Central memory CD4-positive, alpha-beta T cell (primary cell): Measurements from ENCODE around the gene PARP12.

Source experiments
- DNase-seq: peaks from one replicate; pipeline ENCODE4 v3.0.0; 2022

Gene PARP12

GRCh38 chr7:140034421-140034820 is 28.3 kb downstream of the PARP12 start:
- no peak for DNase-seq

DNA sequence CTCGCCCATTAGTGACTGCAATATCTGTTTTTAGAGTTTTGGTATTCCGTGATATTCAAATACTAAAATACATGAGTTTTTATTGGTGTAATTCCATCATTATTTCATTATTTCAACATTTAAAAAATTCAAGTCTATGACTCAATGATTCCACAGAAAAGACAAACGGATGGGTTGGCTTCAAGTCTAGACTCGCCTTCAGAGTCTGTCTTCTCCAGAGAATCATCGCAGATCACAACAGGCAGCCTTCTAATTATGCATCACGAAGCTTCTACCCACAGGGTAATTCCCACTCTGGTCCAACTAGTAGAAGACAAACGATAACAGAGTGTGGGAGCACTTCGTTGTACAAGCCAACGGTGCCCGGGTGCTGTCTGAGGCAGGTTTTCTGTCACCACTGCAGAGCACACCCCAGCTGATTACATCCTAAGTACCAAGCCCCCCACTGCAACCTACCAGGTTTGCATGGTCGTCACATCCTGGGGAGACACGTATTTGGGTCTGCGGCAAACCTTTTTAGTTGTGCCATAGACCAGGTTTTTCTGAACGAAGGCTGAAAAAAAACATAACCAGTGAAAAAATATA is 28.9 kb downstream of the PARP12 start:
- DNase-seq, result no peak

- DNase-seq, result no peak
Observed at GRCh38 chr7:140033036-140033435, 29.7 kb downstream of the PARP12 start.

- DNase-seq, result no peak
Observed at GRCh38 chr7:140031364-140031763, 31.4 kb downstream of the PARP12 start.

DNA sequence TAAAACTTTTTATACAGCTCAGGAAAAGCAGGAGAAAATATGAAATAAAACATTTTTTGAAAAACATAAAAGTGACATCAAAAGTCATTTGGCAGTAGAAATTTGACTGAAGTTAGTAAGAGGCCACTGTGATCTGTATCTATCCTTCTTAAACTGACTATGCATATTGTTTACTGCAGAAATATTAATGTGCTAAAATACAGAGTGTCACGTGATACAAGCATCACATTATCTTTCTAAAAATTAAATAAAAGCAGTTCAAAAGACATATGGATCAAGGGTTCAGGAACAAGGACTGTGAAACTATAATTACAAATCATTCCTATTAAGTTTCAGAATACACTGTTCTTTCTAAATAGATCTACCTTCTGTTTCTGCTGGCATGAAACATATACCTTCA is 33.7 kb downstream of the PARP12 start:
- DNase-seq, result no peak

- no peak for DNase-seq
Observed at GRCh38 chr7:140028311-140028710, 34.4 kb downstream of the PARP12 start.

- no peak for DNase-seq
Observed at GRCh38 chr7:140027858-140028257, 34.9 kb downstream of the PARP12 start.

- no peak for DNase-seq
Observed at GRCh38 chr7:140026935-140027334, 35.8 kb downstream of the PARP12 start.

- no peak for DNase-seq
Observed at GRCh38 chr7:140025814-140026433, 36.8 kb downstream of the PARP12 start.

DNA sequence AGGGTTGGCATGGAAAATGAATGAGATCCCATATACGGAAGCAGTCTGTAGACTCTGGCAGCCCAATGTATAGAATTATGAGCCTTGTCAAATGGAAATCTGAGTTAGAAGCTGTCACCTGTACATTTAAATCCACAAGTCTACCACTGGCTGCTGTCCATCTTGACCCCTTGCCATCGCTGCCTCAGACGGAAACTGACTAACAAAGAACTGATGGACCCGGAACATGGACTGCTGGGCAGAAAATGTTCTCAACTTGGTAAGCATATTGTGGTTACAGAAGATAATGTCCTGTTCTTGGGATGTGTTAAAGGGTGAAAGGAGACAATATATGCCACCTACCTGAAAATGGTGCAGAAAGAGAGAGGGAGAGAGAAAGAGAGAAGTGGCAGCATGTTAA is 37.5 kb downstream of the PARP12 start:
- no peak for DNase-seq

DNA sequence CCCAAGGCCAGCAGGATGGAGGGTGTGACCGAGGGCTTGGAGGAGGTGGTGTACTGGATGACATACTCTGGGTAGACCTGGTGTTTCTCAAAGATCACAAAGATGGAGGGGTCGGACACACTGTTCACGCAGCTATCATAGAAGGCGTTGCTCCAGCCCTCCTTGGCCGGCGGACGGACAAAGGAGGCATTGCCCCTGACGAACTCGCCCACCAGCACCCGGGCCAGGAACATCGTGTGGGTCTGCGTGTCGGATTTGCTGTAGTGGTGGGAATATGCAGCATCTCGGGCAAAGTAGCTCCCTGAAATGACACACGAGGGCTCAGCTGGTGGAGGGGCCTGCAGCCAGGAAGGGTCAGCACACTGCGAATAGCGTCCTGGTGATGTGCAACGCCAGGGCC is 38.2 kb downstream of the PARP12 start:
- DNase-seq, result no peak

DNA sequence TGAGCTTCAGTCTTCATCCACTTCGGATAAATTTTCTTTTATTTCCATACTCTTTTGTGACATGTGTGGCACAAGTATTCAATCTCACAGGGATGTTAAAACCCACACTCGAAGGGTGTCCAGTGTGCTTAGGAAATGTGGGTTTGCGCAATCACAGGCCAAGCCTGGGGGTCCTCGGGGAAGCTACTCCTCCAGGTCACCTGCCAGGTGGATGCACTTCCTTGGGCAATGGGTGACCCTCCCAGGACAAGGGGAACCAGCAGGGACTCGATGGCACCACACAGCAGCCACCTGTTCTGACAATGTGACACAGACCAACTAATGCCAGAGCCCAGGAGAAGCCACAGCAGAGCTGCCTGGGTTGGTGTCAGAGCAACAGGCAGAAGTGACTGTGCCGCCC is 39.0 kb downstream of the PARP12 start:
- DNase-seq, result no peak

DNA sequence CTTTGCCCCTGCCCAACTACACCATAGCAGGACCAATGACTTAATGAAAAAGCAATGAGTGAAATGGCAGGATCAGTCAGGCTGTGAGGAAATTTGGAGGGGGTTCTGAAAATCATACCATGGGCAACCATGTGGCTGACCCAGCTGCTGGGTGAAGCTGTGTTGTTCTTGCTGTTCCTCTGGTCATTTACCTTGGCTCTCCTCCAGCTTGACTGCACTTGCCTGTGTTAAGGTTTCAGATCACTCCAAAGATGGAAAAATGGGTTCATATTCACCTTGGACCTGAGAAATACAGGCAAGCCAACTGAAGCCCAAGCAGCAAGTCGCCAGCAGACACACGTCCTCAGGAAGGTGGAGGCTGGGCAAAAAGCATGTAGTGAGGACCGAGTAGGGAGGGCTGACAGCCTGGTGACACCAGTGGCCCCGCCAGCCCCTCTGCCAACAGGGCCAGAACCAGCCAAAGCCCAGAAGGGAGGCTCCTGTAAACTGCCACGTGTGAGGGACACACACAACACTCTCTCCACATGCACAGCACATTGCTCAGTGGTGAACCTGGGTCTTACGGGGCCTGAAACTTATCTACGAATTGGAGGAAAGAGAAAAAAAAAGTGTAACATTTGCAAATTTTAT is 40.1 kb downstream of the PARP12 start:
- DNase-seq, result no peak

- DNase-seq, result no peak
Observed at GRCh38 chr7:140021603-140022002, 41.1 kb downstream of the PARP12 start.

GRCh38 chr7:140019606-140020005 is 43.1 kb downstream of the PARP12 start:
- no peak for DNase-seq

- DNase-seq, result no peak
Observed at GRCh38 chr7:140019172-140019571, 43.6 kb downstream of the PARP12 start.

DNA sequence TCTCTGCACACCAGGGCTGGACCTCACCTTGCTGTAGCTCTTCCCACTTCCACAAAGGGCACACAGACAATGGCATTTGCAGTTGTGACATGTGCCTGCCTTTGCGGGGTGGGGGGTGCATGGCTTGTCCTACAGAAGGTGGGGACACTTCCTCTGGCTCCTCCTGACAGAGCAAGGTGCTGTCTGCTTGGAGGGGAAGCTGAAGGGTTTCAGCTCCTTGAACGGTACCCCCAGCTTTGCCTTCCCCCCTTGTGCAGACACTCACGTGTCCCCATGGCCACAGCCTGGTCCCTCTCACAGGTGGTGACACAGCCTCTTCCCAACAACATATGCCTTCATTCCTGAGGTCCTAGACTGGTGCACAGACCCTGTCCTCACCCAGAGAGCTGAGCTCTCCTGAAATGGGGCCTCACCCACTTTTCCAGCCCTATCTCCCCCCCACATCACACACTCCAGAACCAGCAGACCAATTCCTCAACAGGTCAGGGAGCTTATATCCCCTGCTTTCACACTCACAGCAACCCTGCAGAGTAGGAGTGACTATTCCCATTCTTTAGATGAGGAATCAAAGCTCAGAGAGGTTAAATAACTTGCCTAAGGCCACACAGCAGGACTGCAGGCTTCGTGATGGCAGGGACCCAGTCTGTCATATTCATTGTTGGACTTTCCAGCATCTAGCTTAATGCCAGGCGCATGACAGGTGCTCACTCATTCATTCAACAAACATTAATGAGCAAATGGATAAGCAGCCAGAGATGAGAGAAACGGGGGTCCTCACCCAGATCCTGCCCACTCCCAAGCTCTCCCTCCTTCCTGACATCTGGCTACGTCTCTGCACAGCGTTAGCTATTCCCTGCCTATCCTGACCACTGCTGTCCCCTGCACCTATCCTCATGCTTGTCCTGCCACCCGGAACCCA is 44.4 kb downstream of the PARP12 start:
- no peak for DNase-seq

- no peak for DNase-seq
Observed at GRCh38 chr7:140017543-140017942, 45.2 kb downstream of the PARP12 start.

GRCh38 chr7:140017034-140017433 is 45.7 kb downstream of the PARP12 start:
- no peak for DNase-seq

DNA sequence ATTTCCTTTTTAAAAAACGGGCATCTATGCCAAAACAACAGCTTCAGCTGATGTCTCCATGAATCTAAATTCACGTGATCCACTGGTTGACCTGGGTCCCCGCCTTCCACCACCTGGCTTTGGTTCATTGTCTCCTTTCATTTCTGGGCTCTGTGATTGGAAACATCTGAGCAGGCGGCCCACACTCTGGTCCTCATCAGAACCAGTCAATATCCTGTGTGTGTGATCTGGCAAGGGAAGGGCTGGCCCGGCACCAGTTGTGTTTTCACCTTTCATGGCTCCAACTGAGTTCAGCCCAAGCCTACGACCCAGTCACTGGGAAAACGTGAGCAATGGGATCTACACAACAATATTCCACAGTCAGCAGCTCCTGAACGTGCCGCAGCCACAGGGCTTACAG is 46.2 kb downstream of the PARP12 start:
- DNase-seq, result no peak

GRCh38 chr7:140015471-140015970 is 47.2 kb downstream of the PARP12 start:
- DNase-seq, result no peak

- no peak for DNase-seq
Observed at GRCh38 chr7:140014123-140014522, 48.6 kb downstream of the PARP12 start.

DNA sequence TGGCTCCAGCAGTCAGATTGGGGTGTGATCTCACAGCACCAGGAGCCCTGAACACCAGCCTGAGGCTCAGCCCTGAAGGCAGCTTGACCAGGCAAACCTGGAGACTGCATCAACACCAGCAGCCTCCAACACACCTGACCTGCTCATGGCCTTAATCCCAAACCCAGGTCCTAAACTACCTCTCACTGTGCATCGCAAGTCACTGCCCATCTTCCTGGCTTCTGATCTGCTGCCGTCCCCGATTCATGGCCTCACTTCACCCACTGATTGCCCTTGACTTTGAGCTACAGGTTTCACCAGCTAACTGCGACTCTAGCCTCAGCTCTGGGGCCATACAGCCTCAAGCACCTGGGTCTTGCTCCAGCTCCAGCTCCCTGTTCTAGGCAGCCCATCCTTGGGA is 49.1 kb downstream of the PARP12 start:
- DNase-seq, result no peak
